A549 (cell line): ENCODE data around the gene CASQ1.

ENCODE experiments used
- EP300 ChIP-seq, 2 experiments: fragments of >200 bp; sonication (Bioruptor Twin); formaldehyde crosslinking; IDR thresholded peaks; 2 replicates in 1 of 2; 3 replicates in 1 of 2; pipeline ENCODE4 v1.6.1; 2016 to 2017
- MYC ChIP-seq: IDR thresholded peaks from 2 replicates; pipeline ENCODE4 v1.6.1; 2012; ENCODE audit warnings: mild to moderate bottlenecking, inconsistent platforms, low read length, improper control_type of control experiment, borderline replicate concordance
- TF ChIP-seq, protein P1 (sequence below): fragments of >200 bp; sonication (Bioruptor Twin); formaldehyde crosslinking; IDR thresholded peaks from 3 replicates; pipeline ENCODE4 v1.5.1; 2016
- TF ChIP-seq, protein P2 (sequence below): fragments of 250-450 bp; sonication (Bioruptor Pico); IDR thresholded peaks from 2 replicates; pipeline ENCODE4 v1.5.0; 2021; ENCODE audit warnings: mild to moderate bottlenecking, moderate library complexity, borderline replicate concordance

DNA sequence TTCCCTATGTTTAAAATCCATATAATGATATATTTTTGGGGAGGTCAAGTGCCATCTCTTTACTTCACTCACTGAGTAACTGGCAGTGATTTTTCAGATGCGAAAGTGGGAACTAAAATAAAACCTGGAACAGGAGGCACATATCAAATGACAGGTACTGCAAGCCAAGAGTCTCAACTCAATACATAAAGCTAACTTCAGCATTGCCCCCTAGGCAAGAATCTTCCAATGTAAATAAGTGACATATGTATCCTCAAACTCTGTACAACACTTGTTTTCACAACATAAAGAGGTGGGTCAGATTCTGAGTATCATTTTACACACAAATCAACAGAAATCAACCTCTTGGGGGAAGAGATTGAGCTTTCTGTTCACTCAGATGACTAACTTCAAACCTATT is 53.8 kb downstream of the CASQ1 start:
- TF ChIP-seq MYC (no peak), EP300 (IDR thresholded peaks at IDR 0.05) (no peak)
- TF ChIP-seq, protein P1, sequence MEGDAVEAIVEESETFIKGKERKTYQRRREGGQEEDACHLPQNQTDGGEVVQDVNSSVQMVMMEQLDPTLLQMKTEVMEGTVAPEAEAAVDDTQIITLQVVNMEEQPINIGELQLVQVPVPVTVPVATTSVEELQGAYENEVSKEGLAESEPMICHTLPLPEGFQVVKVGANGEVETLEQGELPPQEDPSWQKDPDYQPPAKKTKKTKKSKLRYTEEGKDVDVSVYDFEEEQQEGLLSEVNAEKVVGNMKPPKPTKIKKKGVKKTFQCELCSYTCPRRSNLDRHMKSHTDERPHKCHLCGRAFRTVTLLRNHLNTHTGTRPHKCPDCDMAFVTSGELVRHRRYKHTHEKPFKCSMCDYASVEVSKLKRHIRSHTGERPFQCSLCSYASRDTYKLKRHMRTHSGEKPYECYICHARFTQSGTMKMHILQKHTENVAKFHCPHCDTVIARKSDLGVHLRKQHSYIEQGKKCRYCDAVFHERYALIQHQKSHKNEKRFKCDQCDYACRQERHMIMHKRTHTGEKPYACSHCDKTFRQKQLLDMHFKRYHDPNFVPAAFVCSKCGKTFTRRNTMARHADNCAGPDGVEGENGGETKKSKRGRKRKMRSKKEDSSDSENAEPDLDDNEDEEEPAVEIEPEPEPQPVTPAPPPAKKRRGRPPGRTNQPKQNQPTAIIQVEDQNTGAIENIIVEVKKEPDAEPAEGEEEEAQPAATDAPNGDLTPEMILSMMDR: no peak
- TF ChIP-seq, protein P2, sequence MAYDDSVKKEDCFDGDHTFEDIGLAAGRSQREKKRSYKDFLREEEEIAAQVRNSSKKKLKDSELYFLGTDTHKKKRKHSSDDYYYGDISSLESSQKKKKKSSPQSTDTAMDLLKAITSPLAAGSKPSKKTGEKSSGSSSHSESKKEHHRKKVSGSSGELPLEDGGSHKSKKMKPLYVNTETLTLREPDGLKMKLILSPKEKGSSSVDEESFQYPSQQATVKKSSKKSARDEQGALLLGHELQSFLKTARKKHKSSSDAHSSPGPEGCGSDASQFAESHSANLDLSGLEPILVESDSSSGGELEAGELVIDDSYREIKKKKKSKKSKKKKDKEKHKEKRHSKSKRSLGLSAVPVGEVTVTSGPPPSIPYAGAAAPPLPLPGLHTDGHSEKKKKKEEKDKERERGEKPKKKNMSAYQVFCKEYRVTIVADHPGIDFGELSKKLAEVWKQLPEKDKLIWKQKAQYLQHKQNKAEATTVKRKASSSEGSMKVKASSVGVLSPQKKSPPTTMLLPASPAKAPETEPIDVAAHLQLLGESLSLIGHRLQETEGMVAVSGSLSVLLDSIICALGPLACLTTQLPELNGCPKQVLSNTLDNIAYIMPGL: no peak
